Peyer's patch (tissue), 4 donors: ENCODE data around the gene NAA16. TPM values are rescaled to one million over a fixed set of nuclear protein-coding genes. Genes with fewer than 3 reads are reported as not detected.

ENCODE experiments used
- DNase-seq, 3 donors: peaks; one replicate each; pipeline ENCODE4 v3.0.0-alpha.2; 2017 to 2019
- H3K27ac ChIP-seq, 4 donors: fragments of 200-600 bp; sonication (generic); one replicate each; pipeline ENCODE4 v1.5.1; 2016 to 2019
- H3K27me3 ChIP-seq, 2 donors: fragments of 200-600 bp; sonication (generic); one replicate each; pipeline ENCODE4 v1.5.1; 2019
- H3K36me3 ChIP-seq, 3 donors: fragments of 200-600 bp; sonication (generic); one replicate each; pipeline ENCODE4 v1.5.1; 2016 to 2019
- H3K4me1 ChIP-seq, 4 donors: fragments of 200-600 bp; sonication (generic); one replicate each; pipeline ENCODE4 v1.5.1; 2016 to 2019
- H3K4me3 ChIP-seq, 4 donors: fragments of 200-600 bp; sonication (generic); 1 replicate in 3 of 4; 2 replicates in 1 of 4; pipeline ENCODE4 v1.5.1; 2016 to 2019; ENCODE audit warnings: mild to moderate bottlenecking in 1 of 4
- H3K9me3 ChIP-seq, 4 donors: fragments of 200-600 bp; sonication (generic); one replicate each; pipeline ENCODE4 v1.5.1; 2016 to 2019; ENCODE audit warnings: mild to moderate bottlenecking in 1 of 4
- CTCF ChIP-seq, 6 experiments: fragments of 450-650 bp in 4 of 6; fragments of 200-600 bp in 2 of 6; sonication (generic) in 1 of 6; IDR thresholded peaks; one replicate each; pipeline ENCODE4 v1.5.1; 2017 to 2019; ENCODE audit warnings: antibody characterized with exemption in 6 of 6, mild to moderate bottlenecking in 3 of 6, moderate library complexity in 1 of 6
- POLR2A ChIP-seq, 2 donors: fragments of 450-650 bp; IDR thresholded peaks; one replicate each; pipeline ENCODE4 v1.5.1; 2017; ENCODE audit warnings: antibody characterized with exemption in 2 of 2, mild to moderate bottlenecking in 2 of 2, moderate library complexity in 2 of 2
- total RNA-seq, 4 donors: library from RNA; depleted of rRNA; stranded (reverse); fragments of >200 nt; gene quantifications; one replicate each; pipeline ENCODE4 v1.1.0, GENCODE V29; 2016

The NAA16 gene
- total RNA-seq, 4 donors from 2014 or later: 11.6 to 74.3 (median 16.6) TPM

- Histone ChIP-seq H3K27ac (no peak overlapping the region), H3K36me3 (no peaks in the 10 kb centered on the region), H3K9me3 (no peaks in the 10 kb centered on the region), H3K4me3 (no peak overlapping the region), H3K4me1 (no peaks in the 10 kb centered on the region), H3K27me3 (no peaks in the 10 kb centered on the region)
- DNase-seq: no peak
- TF ChIP-seq CTCF (IDR thresholded peaks at IDR 0.05) (peak in 3 of 6 experiments; percentile 17 to 27 (median 26)), POLR2A (IDR thresholded peaks at IDR 0.05) (no peak)
Measured at GRCh38 chr13:41384749-41385503, 73.9 kb downstream of the NAA16 start.

- Histone ChIP-seq H3K36me3 (no peaks in the 10 kb centered on the region), H3K4me1 (no peaks in the 10 kb centered on the region), H3K4me3 (no peak overlapping the region), H3K27ac (no peak overlapping the region), H3K27me3 (no peaks in the 10 kb centered on the region), H3K9me3 (no peaks in the 10 kb centered on the region)
- TF ChIP-seq CTCF (IDR thresholded peaks at IDR 0.05) (no peak), POLR2A (IDR thresholded peaks at IDR 0.05) (no peak)
- no peak for DNase-seq
Measured at GRCh38 chr13:41386211-41386610, 75.1 kb downstream of the NAA16 start.

- no peaks in the 10 kb centered on the region for H3K4me1 ChIP-seq
- H3K27me3 ChIP-seq: no peaks in the 10 kb centered on the region
- TF ChIP-seq POLR2A (IDR thresholded peaks at IDR 0.05): no peak
- no peak for TF ChIP-seq CTCF (IDR thresholded peaks at IDR 0.05)
- no peaks in the 10 kb centered on the region for H3K36me3 ChIP-seq
- H3K27ac ChIP-seq: no peak overlapping the region
- no peak for DNase-seq
- no peaks in the 10 kb centered on the region for H3K9me3 ChIP-seq
- H3K4me3 ChIP-seq: no peak overlapping the region
Measured at GRCh38 chr13:41387576-41387975, 76.5 kb downstream of the NAA16 start.

GRCh38 chr13:41388143-41388881 is 77.2 kb downstream of the NAA16 start:
- DNase-seq: no peak
- TF ChIP-seq CTCF (IDR thresholded peaks at IDR 0.05) (no peak), POLR2A (IDR thresholded peaks at IDR 0.05) (no peak)
- H3K4me3 ChIP-seq: no peak overlapping the region
- no peak overlapping the region for H3K27ac ChIP-seq
- H3K9me3 ChIP-seq: no peaks in the 10 kb centered on the region
- no peaks in the 10 kb centered on the region for H3K27me3 ChIP-seq
- H3K4me1 ChIP-seq: no peaks in the 10 kb centered on the region
- H3K36me3 ChIP-seq: no peaks in the 10 kb centered on the region

- no peaks in the 10 kb centered on the region for H3K36me3 ChIP-seq
- H3K4me1 ChIP-seq: no peaks in the 10 kb centered on the region
- TF ChIP-seq CTCF (IDR thresholded peaks at IDR 0.05) (no peak), POLR2A (IDR thresholded peaks at IDR 0.05) (no peak)
- no peak overlapping the region for H3K4me3 ChIP-seq
- no peak for DNase-seq
- H3K27me3 ChIP-seq: no peaks in the 10 kb centered on the region
- no peaks in the 10 kb centered on the region for H3K9me3 ChIP-seq
- H3K27ac ChIP-seq: no peak overlapping the region
Measured at GRCh38 chr13:41389580-41389979, 78.5 kb downstream of the NAA16 start.
